HG02759 (cell line): ENCODE measurements around the gene CEP41.

Experiments used
- ATAC-seq: cut with Tn5 transposase; IDR thresholded peaks from one replicate; pipeline ENCODE4 v1.9.1; 2021; ENCODE audit warnings: mild to moderate bottlenecking, moderate library complexity; ENCODE audit not compliant: unreplicated experiment

Gene CEP41

GRCh38 chr7:130440527-130441365 lies at the start of gene CEP41:
TSS of gene CEP41 (minus strand) at chr7:130441016. CDS start at chr7:130440966, 50 bp downstream.
- peak; percentile 100 for ATAC-seq

- ATAC-seq, result no peak
These were observed 49.5 kb upstream of the CEP41 start for GRCh38 chr7:130490311-130490791.

- ATAC-seq, result no peak
These were observed 48.5 kb upstream of the CEP41 start for GRCh38 chr7:130489140-130489983.

- ATAC-seq, result no peak
These were observed 47.8 kb upstream of the CEP41 start for GRCh38 chr7:130488392-130489139.

DNA sequence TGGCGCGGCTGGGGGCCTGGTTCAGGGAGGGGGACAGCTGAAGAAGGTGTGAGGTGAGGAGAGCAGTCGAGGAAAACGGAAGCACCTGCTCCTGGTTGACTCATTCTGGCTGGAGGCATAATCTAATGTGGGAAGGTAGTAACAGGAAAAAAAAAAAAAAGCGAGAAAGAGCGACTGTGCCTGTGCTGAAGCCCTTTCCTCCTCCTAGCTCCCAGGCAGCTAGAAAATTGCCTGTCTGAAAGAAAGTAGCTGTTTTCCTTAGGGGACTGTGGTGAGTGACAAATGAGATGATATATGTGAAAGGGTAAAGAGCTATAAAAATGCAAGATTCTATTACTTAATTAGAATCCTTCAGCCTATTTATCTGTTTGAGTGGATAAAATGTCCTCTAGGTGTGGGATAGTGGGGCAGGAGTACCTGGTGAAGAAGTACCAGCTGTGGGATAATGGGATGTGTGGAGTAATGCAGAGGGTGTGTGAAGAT lies 46.2 kb upstream of the CEP41 start:
- ATAC-seq, result no peak

GRCh38 chr7:130486114-130486953 lies 45.5 kb upstream of the CEP41 start:
- no peak for ATAC-seq

- ATAC-seq, result no peak
These were observed 44.9 kb upstream of the CEP41 start for GRCh38 chr7:130485734-130486113.

DNA sequence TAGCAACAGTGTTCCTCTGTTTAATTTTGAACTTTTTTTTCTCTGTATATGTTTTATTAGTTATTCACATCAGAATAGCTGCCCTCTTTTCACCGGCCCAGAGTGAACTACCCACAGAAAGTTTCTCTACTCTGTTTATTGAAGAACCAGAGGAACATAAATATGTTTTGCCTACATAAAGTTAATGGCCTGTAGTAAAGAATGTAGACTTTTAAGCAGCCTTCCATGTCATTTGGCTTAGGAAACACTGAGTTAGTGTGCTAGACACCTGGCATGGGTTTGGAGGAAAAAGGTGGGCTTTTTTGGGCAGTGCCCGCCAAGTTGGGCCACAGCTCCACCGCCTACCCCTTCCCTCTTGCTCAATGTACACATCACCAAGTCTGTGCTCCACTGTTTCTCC lies 42.2 kb upstream of the CEP41 start:
- no peak for ATAC-seq

DNA sequence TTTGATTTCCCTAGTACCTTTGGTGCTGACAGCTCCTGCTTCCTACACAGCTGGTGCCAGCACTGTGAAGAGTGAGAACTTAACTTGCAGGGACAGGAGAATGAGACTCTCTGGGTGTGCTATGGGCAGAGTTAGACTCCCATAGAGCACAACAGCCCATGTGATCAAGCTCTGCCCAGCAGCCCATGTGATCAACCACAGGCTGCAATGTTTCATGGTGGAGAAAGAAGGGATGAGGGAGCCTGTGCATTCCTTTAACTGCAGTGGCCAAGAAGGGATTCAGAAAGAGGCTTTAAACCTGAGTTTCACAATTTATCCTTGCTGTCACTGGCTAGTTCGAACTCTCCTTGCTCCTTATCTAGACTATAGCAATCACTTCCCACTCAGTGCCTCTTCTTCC lies 41.1 kb upstream of the CEP41 start:
- ATAC-seq, result no peak

GRCh38 chr7:130479716-130480400 lies 39.0 kb upstream of the CEP41 start:
- ATAC-seq, result no peak

- no peak for ATAC-seq
These were observed 38.2 kb upstream of the CEP41 start for GRCh38 chr7:130478991-130479390.

GRCh38 chr7:130476297-130477150 lies 35.7 kb upstream of the CEP41 start:
- no peak for ATAC-seq

- ATAC-seq, result no peak
These were observed 35.0 kb upstream of the CEP41 start for GRCh38 chr7:130475776-130476175.

GRCh38 chr7:130473876-130474275 lies 33.1 kb upstream of the CEP41 start:
- no peak for ATAC-seq

DNA sequence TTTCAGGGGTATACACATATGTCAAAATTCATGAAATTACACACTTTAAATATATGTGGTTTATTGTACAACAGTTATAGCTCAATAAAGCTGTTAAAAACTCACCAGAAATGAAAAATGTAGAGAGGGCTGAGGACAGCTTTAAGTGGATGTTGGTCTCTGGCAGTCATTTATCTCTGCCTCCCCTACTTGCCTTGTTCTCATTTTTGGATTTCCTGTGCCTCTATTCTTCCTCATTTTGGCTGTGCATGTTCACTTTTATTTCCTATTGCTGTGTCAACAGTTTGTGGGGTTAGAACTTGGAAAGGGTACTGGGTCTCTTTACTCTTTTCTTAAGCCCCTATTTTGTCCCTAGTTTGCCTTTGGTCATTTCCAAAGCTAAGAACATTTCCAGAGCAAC lies 32.5 kb upstream of the CEP41 start:
- ATAC-seq, result no peak

GRCh38 chr7:130471974-130472373 lies 31.2 kb upstream of the CEP41 start:
- no peak for ATAC-seq

- no peak for ATAC-seq
These were observed 27.8 kb upstream of the CEP41 start for GRCh38 chr7:130468612-130469011.

GRCh38 chr7:130463553-130464434 lies 23.0 kb upstream of the CEP41 start:
- ATAC-seq, result no peak
